Liver (tissue), 3 donors: ENCODE measurements around the gene RANBP3.

Source experiments
- GABPA ChIP-seq, 2 donors: IDR thresholded peaks in 1 of 2; conservative IDR thresholded peaks in 1 of 2; 2 replicates each; pipeline ENCODE4 v1.6.1; 2016; ENCODE audit warnings: antibody characterized with exemption in 2 of 2, mild to moderate bottlenecking in 1 of 2, moderate library complexity in 1 of 2
- HNF4G ChIP-seq: IDR thresholded peaks from 2 replicates; pipeline ENCODE4 v1.6.1; 2016; ENCODE audit warnings: antibody characterized with exemption
- JUND ChIP-seq, 2 donors: IDR thresholded peaks; 2 replicates each; pipeline ENCODE4 v1.6.1; 2016; ENCODE audit warnings: antibody characterized with exemption in 2 of 2
- SP1 ChIP-seq: IDR thresholded peaks from 2 replicates; pipeline ENCODE4 v1.6.1; 2018; ENCODE audit warnings: antibody characterized with exemption, mild to moderate bottlenecking
- TAF1 ChIP-seq: conservative IDR thresholded peaks from 2 replicates; pipeline ENCODE4 v1.6.1; 2016; ENCODE audit warnings: antibody characterized with exemption, mild to moderate bottlenecking
- YY1 ChIP-seq: IDR thresholded peaks from 2 replicates; pipeline ENCODE4 v1.6.1; 2016; ENCODE audit warnings: antibody characterized with exemption, mild to moderate bottlenecking
- TF ChIP-seq, protein P1 (sequence below): IDR thresholded peaks from 2 replicates; pipeline ENCODE4 v1.6.1; 2016; ENCODE audit warnings: antibody characterized with exemption
- TF ChIP-seq, protein P2 (sequence below): fragments of 150-350 bp; IDR thresholded peaks from 2 replicates; pipeline ENCODE4 v1.5.1; 2017; ENCODE audit warnings: improper control_type of control experiment, low read depth, low read length; ENCODE audit not compliant: missing input control
- TF ChIP-seq, protein P3 (sequence below): IDR thresholded peaks from 2 replicates; pipeline ENCODE4 v1.6.1; 2016; ENCODE audit warnings: antibody characterized with exemption
- TF ChIP-seq, protein P4 (sequence below): IDR thresholded peaks from 2 replicates; pipeline ENCODE4 v1.6.1; 2016; ENCODE audit warnings: antibody characterized with exemption, mild to moderate bottlenecking
- donor health status: healthy.
- donor health status: healthy.

DNA sequence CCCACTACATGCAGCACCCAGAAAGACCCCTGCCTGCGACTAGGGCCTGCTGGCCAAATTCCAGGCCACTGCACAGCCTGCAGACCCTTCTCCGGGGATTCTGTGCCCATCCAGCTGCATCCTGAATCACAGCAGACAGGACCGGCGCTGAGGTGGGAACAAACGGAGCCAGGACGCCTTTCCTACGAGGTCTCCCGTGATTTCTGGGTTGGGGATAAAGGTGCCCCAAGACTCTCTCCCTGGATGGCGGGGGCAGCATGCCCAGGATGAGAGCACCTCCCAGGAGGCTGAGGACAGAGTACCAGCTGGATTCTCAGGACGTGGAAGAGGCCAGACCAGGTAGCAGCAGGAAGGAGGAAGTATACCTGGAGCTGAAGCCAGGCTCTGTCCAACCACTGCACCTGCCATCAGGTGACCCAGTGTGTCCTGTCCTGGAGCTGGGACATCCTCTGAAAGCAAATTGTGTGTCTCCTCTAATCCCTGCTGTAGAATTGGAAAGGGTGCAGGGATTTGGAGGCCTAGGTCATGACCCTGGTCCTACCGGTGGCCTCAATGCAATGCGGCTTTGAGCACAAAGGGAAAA is 104.2 kb downstream of the RANBP3 start:
- TF ChIP-seq, protein P1, sequence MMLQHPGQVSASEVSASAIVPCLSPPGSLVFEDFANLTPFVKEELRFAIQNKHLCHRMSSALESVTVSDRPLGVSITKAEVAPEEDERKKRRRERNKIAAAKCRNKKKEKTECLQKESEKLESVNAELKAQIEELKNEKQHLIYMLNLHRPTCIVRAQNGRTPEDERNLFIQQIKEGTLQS = no peak
- TF ChIP-seq SP1 (no peak), GABPA (IDR thresholded peaks at IDR 0.05 in 1 of 2, conservative IDR thresholded peaks at IDR 0.05 in 1 of 2) (no peak), TAF1 (no peak), HNF4G (no peak), JUND (IDR thresholded peaks at IDR 0.05) (no peak), YY1 (no peak)
- TF ChIP-seq, protein P2, sequence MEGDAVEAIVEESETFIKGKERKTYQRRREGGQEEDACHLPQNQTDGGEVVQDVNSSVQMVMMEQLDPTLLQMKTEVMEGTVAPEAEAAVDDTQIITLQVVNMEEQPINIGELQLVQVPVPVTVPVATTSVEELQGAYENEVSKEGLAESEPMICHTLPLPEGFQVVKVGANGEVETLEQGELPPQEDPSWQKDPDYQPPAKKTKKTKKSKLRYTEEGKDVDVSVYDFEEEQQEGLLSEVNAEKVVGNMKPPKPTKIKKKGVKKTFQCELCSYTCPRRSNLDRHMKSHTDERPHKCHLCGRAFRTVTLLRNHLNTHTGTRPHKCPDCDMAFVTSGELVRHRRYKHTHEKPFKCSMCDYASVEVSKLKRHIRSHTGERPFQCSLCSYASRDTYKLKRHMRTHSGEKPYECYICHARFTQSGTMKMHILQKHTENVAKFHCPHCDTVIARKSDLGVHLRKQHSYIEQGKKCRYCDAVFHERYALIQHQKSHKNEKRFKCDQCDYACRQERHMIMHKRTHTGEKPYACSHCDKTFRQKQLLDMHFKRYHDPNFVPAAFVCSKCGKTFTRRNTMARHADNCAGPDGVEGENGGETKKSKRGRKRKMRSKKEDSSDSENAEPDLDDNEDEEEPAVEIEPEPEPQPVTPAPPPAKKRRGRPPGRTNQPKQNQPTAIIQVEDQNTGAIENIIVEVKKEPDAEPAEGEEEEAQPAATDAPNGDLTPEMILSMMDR = no peak
- TF ChIP-seq, protein P3, sequence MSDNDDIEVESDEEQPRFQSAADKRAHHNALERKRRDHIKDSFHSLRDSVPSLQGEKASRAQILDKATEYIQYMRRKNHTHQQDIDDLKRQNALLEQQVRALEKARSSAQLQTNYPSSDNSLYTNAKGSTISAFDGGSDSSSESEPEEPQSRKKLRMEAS = no peak
- TF ChIP-seq, protein P4, sequence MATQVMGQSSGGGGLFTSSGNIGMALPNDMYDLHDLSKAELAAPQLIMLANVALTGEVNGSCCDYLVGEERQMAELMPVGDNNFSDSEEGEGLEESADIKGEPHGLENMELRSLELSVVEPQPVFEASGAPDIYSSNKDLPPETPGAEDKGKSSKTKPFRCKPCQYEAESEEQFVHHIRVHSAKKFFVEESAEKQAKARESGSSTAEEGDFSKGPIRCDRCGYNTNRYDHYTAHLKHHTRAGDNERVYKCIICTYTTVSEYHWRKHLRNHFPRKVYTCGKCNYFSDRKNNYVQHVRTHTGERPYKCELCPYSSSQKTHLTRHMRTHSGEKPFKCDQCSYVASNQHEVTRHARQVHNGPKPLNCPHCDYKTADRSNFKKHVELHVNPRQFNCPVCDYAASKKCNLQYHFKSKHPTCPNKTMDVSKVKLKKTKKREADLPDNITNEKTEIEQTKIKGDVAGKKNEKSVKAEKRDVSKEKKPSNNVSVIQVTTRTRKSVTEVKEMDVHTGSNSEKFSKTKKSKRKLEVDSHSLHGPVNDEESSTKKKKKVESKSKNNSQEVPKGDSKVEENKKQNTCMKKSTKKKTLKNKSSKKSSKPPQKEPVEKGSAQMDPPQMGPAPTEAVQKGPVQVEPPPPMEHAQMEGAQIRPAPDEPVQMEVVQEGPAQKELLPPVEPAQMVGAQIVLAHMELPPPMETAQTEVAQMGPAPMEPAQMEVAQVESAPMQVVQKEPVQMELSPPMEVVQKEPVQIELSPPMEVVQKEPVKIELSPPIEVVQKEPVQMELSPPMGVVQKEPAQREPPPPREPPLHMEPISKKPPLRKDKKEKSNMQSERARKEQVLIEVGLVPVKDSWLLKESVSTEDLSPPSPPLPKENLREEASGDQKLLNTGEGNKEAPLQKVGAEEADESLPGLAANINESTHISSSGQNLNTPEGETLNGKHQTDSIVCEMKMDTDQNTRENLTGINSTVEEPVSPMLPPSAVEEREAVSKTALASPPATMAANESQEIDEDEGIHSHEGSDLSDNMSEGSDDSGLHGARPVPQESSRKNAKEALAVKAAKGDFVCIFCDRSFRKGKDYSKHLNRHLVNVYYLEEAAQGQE = no peak
